Activated CD4-positive, alpha-beta T cell treated with anti-CD3 and anti-CD28 coated beads, Interleukin-2, amount 10 ng/mL, durations not matched to agents 24 days and 14 days (primary cell): ENCODE results near the gene IL10. TPM values are rescaled to one million over a fixed set of nuclear protein-coding genes. Genes with fewer than 3 reads are reported as not detected.

Experiments
- DNase-seq: peaks from one replicate; pipeline ENCODE4 v3.0.0; 2022
- H3K27ac Mint-ChIP-seq: one replicate; pipeline ENCODE4 v1.8.0; 2022; ENCODE audit warnings: mild to moderate bottlenecking, mixed read lengths
- H3K27me3 Mint-ChIP-seq: one replicate; pipeline ENCODE4 v1.8.0; 2022; ENCODE audit warnings: mixed read lengths
- H3K36me3 Mint-ChIP-seq: one replicate; pipeline ENCODE4 v1.8.0; 2022; ENCODE audit warnings: low read depth, mild to moderate bottlenecking, mixed read lengths
- H3K4me1 Mint-ChIP-seq: one replicate; pipeline ENCODE4 v1.8.0; 2021; ENCODE audit warnings: mixed read lengths
- H3K4me3 Mint-ChIP-seq: one replicate; pipeline ENCODE4 v1.8.0; 2022; ENCODE audit warnings: mild to moderate bottlenecking, moderate library complexity, mixed read lengths
- H3K9me3 Mint-ChIP-seq: one replicate; pipeline ENCODE4 v1.8.0; 2021; ENCODE audit warnings: mixed read lengths
- intact Hi-C: fragments of 100-400 bp; cut with micrococcal nuclease; formaldehyde crosslinking; loops from one replicate; pipeline ENCODE4 v1.15.1; 2023
- total RNA-seq: library from RNA; stranded (reverse); gene quantifications from 2 replicates; pipeline ENCODE4 v1.2.3, GENCODE V29; 2022

The IL10 gene
- total RNA-seq, 1 donor from 2014 or later: 3.4 TPM

- peaks cover 27% of the 10 kb centered on the region for H3K27me3 Mint-ChIP-seq
- no peak overlapping the region for H3K4me3 Mint-ChIP-seq
Measured at GRCh38 chr1:206800411-206800810, 28.1 kb upstream of the IL10 start.

GRCh38 chr1:206799311-206799710, 27.0 kb upstream of the IL10 start:
- peaks cover 7% of the 10 kb centered on the region for H3K36me3 Mint-ChIP-seq
- no peak overlapping the region for H3K4me3 Mint-ChIP-seq
- peaks cover 2% of the 10 kb centered on the region for H3K9me3 Mint-ChIP-seq
- DNase-seq: no peak
- intact Hi-C loops: no loop called here
- peaks cover 72% of the 10 kb centered on the region for H3K4me1 Mint-ChIP-seq
- H3K27ac Mint-ChIP-seq: no peak overlapping the region
- peaks cover 27% of the 10 kb centered on the region for H3K27me3 Mint-ChIP-seq

More at GRCh38 chr1:206800411-206800810, 28.1 kb upstream of the IL10 start:
- no peak for DNase-seq
- peaks cover 5% of the 10 kb centered on the region for H3K36me3 Mint-ChIP-seq
- H3K9me3 Mint-ChIP-seq: no peaks in the 10 kb centered on the region
- peaks cover 70% of the 10 kb centered on the region for H3K4me1 Mint-ChIP-seq
- no peak overlapping the region for H3K27ac Mint-ChIP-seq
- intact Hi-C loops: no loop called here

- Mint-ChIP-seq H3K9me3 (peaks cover 3% of the 10 kb centered on the region), H3K4me3 (peak overlapping the region; percentile 41), H3K36me3 (peaks cover 7% of the 10 kb centered on the region), H3K27me3 (peaks cover 29% of the 10 kb centered on the region), H3K4me1 (peaks cover 71% of the 10 kb centered on the region), H3K27ac (peak overlapping the region; percentile 38)
- no peak for DNase-seq
- intact Hi-C loops: no loop called here
Measured at GRCh38 chr1:206798384-206798996, 26.2 kb upstream of the IL10 start.

DNA sequence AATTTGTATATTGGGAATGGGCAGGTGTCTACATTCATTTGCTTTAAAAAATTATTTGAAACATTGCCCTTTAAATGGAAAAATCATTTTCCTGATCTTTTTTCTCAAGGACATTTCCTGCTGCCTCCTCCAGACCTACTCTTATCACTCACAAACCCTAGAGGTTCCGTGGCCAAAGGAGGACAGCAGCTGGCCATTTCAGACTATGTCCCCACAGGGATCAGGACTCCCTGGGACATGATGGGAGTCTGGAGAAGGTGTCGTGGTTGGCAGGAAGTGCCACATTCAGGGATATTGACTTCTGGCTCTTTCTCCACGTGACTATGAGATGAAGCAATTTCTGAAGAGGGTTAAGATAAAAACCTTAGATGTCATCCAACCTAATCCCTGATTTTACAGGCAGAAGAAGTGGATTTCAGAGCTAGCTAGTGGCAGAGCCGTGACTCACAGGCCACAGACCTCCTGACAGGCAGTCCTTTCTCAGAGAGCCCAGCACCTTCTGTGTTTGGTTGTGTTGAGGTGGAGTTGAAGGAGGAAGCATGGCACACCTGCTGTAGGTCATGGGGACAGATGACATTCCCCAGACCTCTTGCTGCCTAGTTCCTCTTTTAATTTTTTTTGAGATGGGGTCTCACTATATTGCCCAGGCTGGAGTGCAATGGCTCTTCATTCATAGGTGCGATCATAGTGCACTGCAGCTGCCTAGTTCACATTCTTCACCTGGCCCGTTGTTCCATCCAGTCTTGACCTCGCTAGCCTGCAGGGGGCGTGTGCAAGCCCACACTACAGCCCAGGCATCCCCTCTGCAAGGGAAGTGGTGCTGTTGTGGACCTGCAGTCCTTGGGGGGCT, 25.5 kb upstream of the IL10 start:
- DNase-seq: no peak
- Mint-ChIP-seq H3K27me3 (peaks cover 27% of the 10 kb centered on the region), H3K9me3 (peaks cover 3% of the 10 kb centered on the region), H3K4me3 (no peak overlapping the region), H3K4me1 (peaks cover 64% of the 10 kb centered on the region), H3K27ac (no peak overlapping the region), H3K36me3 (peaks cover 7% of the 10 kb centered on the region)
- intact Hi-C loops: no loop called here

GRCh38 chr1:206796981-206797402, 24.7 kb upstream of the IL10 start:
- intact Hi-C loops: no loop called here
- peaks cover 5% of the 10 kb centered on the region for H3K36me3 Mint-ChIP-seq

GRCh38 chr1:206796116-206796515, 23.8 kb upstream of the IL10 start:
- Mint-ChIP-seq H3K27ac (no peak overlapping the region), H3K9me3 (peaks cover 3% of the 10 kb centered on the region), H3K27me3 (peaks cover 20% of the 10 kb centered on the region), H3K4me1 (peaks cover 61% of the 10 kb centered on the region), H3K4me3 (no peak overlapping the region), H3K36me3 (peaks cover 2% of the 10 kb centered on the region)
- no peak for DNase-seq
- intact Hi-C loops: no loop called here

More at GRCh38 chr1:206796981-206797402, 24.7 kb upstream of the IL10 start:
- peaks cover 63% of the 10 kb centered on the region for H3K4me1 Mint-ChIP-seq
- peaks cover 3% of the 10 kb centered on the region for H3K9me3 Mint-ChIP-seq
- H3K4me3 Mint-ChIP-seq: no peak overlapping the region
- no peak for DNase-seq
- H3K27me3 Mint-ChIP-seq: peaks cover 25% of the 10 kb centered on the region
- no peak overlapping the region for H3K27ac Mint-ChIP-seq

- Mint-ChIP-seq H3K36me3 (peaks cover 2% of the 10 kb centered on the region), H3K27me3 (peaks cover 25% of the 10 kb centered on the region), H3K4me1 (peaks cover 68% of the 10 kb centered on the region), H3K27ac (peak overlapping the region; percentile 74), H3K4me3 (peak overlapping the region; percentile 25), H3K9me3 (peaks cover 3% of the 10 kb centered on the region)
- no peak for DNase-seq
- intact Hi-C loops: no loop called here
Measured at GRCh38 chr1:206794294-206794908, 22.1 kb upstream of the IL10 start.

DNA sequence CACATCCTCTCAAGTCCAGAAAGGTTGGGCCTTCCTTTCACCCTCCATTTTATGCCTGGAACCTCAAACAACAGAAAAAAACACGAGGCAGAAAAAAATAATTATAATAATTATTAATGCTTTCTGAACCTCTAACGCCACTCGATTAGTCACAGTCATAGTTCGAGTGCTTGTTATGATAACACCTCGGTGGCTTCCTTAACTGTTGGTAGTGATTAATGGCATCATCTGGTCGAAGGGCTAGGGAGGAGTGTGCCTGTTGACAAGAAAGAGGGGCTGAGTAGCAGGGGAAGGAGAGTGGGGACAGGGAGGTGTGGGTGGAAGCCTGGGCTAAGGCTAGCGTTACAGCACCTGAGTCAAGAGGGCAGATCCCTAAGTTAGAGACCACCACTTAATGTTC, 21.3 kb upstream of the IL10 start:
- no peak for DNase-seq
- Mint-ChIP-seq H3K36me3 (peaks cover 2% of the 10 kb centered on the region), H3K9me3 (peaks cover 3% of the 10 kb centered on the region), H3K27me3 (peaks cover 27% of the 10 kb centered on the region), H3K27ac (no peak overlapping the region), H3K4me3 (no peak overlapping the region), H3K4me1 (peaks cover 65% of the 10 kb centered on the region)
- intact Hi-C loops: no loop called here

DNA sequence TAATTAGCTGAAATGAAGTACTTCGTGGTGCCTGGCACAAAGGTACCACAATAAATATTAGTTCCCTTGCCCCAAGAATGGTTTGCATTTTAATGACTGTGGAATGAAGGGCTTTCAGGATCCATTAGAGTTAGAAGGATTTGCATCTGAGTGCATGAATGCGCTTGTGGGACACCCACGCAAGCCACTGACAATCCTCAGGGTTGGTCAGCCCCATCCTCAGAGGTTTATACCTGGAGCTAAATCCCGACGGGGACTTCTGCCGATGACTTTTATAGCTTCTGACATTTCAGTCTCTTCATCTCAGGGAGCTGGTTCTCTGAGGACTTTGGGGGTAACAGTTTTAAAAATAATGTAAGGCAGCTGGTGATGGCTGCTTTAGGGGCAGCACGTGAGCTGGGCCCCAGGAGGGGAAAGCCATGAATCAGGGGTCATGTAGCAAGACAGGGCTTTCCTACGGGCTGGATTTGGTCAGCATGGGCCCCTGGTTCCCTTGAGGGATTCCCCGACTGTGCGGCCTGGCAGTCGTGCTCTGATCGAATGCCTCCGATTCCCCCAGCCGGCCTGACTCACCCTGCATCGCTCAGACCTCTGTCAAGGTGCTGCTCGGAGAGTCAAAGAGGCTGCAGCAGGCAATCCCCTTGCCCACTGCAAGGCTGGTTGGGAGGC, 20.8 kb upstream of the IL10 start:
- Mint-ChIP-seq H3K4me3 (no peak overlapping the region), H3K27me3 (peaks cover 29% of the 10 kb centered on the region), H3K9me3 (peaks cover 3% of the 10 kb centered on the region), H3K27ac (no peak overlapping the region), H3K36me3 (peaks cover 2% of the 10 kb centered on the region), H3K4me1 (peaks cover 60% of the 10 kb centered on the region)
- no peak for DNase-seq
- intact Hi-C loops: no loop called here

- peak overlapping the region; percentile 62 for H3K27ac Mint-ChIP-seq
- peaks cover 2% of the 10 kb centered on the region for H3K36me3 Mint-ChIP-seq
- H3K9me3 Mint-ChIP-seq: peaks cover 3% of the 10 kb centered on the region
- peak overlapping the region; percentile 17 for H3K4me3 Mint-ChIP-seq
- no peak for DNase-seq
- intact Hi-C loops: no loop called here
- peaks cover 72% of the 10 kb centered on the region for H3K4me1 Mint-ChIP-seq
- peaks cover 38% of the 10 kb centered on the region for H3K27me3 Mint-ChIP-seq
Measured at GRCh38 chr1:206790502-206791250, 18.4 kb upstream of the IL10 start.

- intact Hi-C loops: no loop called here
- H3K4me3 Mint-ChIP-seq: no peak overlapping the region
- H3K9me3 Mint-ChIP-seq: peaks cover 4% of the 10 kb centered on the region
- no peak for DNase-seq
- no peaks in the 10 kb centered on the region for H3K36me3 Mint-ChIP-seq
- H3K27me3 Mint-ChIP-seq: peaks cover 39% of the 10 kb centered on the region
- peaks cover 72% of the 10 kb centered on the region for H3K4me1 Mint-ChIP-seq
- no peak overlapping the region for H3K27ac Mint-ChIP-seq
Measured at GRCh38 chr1:206788487-206789050, 16.3 kb upstream of the IL10 start.

DNA sequence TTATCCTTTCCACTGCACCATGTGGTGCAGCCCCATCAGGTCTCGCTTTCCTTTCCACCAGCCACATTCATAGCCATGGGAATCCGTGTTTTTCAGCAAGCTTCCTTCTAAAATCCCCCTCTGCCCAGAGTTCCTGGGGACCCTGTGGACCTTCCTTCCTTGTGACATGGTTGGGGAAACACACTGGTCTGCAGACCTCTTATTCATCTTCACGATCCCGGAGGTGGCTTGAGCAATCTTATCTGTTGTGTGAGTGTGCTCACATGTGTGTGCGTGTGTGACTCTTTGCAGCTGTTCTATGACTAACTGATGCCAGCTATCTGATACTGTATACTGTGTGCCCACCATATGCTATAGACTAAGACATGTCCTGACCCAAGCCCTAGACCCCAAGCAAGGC, 15.6 kb upstream of the IL10 start:
- intact Hi-C loops: no loop called here
- H3K27me3 Mint-ChIP-seq: peaks cover 39% of the 10 kb centered on the region
- H3K9me3 Mint-ChIP-seq: peaks cover 4% of the 10 kb centered on the region
- H3K4me1 Mint-ChIP-seq: peaks cover 74% of the 10 kb centered on the region
- H3K27ac Mint-ChIP-seq: no peak overlapping the region
- DNase-seq: no peak
- no peak overlapping the region for H3K4me3 Mint-ChIP-seq
- H3K36me3 Mint-ChIP-seq: no peaks in the 10 kb centered on the region
